K562 (cell line): ENCODE data around the gene AHCYL2. TPM values are rescaled to one million over a fixed set of nuclear protein-coding genes. Genes with fewer than 3 reads are reported as not detected.
A peak's percentile ranks its signal among the peaks of the same experiment; 100 is the strongest.

Source experiments
- IFI16 ChIP-seq: fragments of 250-450 bp; sonication (Bioruptor Pico); IDR thresholded peaks from 2 replicates; pipeline ENCODE4 v2.1.2; 2022; ENCODE audit warnings: mild to moderate bottlenecking, inconsistent platforms
- ILK ChIP-seq: fragments of 450-650 bp; IDR thresholded peaks from 2 replicates; pipeline ENCODE4 v1.6.1; 2016; ENCODE audit warnings: missing genetic modification characterization, low read depth, mild to moderate bottlenecking, missing compliant biosample characterization, moderate library complexity, borderline replicate concordance
- KLF1 ChIP-seq: fragments of 450-650 bp; IDR thresholded peaks from 2 replicates; pipeline ENCODE4 v1.6.1; 2016; ENCODE audit warnings: missing genetic modification characterization, missing compliant biosample characterization
- KLF13 ChIP-seq: fragments of 450-650 bp; IDR thresholded peaks from 2 replicates; pipeline ENCODE4 v1.6.1; 2016; ENCODE audit warnings: missing genetic modification characterization, low read depth, mild to moderate bottlenecking, missing compliant biosample characterization, moderate library complexity, borderline replicate concordance
- LEF1 ChIP-seq: fragments of 450-650 bp; IDR thresholded peaks from 2 replicates; pipeline ENCODE4 v1.6.1; 2016; ENCODE audit warnings: mild to moderate bottlenecking
- MYC ChIP-seq, 2 experiments: fragments of 250-450 bp in 1 of 2; sonication (Bioruptor Pico) in 1 of 2; IDR thresholded peaks; 2 replicates each; pipeline versions ENCODE4 v1.5.1 to v1.6.1; 2012 to 2021; ENCODE audit warnings: low read depth in 2 of 2, borderline replicate concordance in 1 of 2, improper control_type of control experiment in 1 of 2, low read length in 1 of 2, mild to moderate bottlenecking in 1 of 2, moderate library complexity in 1 of 2
- PRPF4 ChIP-seq: fragments of 200-400 bp; formaldehyde crosslinking; IDR thresholded peaks from one replicate; pipeline ENCODE4 v1.6.1; 2017; ENCODE audit warnings: low read length, low read depth, mild to moderate bottlenecking; ENCODE audit not compliant: insufficient read depth, poor library complexity, severe bottlenecking
- RBFOX2 ChIP-seq: fragments of 200-400 bp; formaldehyde crosslinking; IDR thresholded peaks from 2 replicates; pipeline ENCODE4 v1.6.1; 2017; ENCODE audit warnings: low read depth, mild to moderate bottlenecking, low read length, moderate library complexity
- RBM14 ChIP-seq: fragments of 200-400 bp; formaldehyde crosslinking; IDR thresholded peaks from 2 replicates; pipeline ENCODE4 v1.6.1; 2018; ENCODE audit warnings: low read depth, mild to moderate bottlenecking, low read length, moderate library complexity, borderline replicate concordance; ENCODE audit not compliant: insufficient read depth
- RBM15 ChIP-seq: fragments of 200-400 bp; formaldehyde crosslinking; IDR thresholded peaks from 2 replicates; pipeline ENCODE4 v1.6.1; 2018; ENCODE audit warnings: mild to moderate bottlenecking, low read length, moderate library complexity; ENCODE audit not compliant: insufficient read depth
- RERE ChIP-seq: sonication (generic); formaldehyde crosslinking; IDR thresholded peaks from 2 replicates; pipeline ENCODE4 v1.8.0; 2023; ENCODE audit warnings: missing genetic modification reagents, mild to moderate bottlenecking, borderline replicate concordance
- SMARCA4 ChIP-seq: fragments of 450-650 bp; IDR thresholded peaks from 2 replicates; pipeline ENCODE4 v1.6.1; 2016
- STAT5B ChIP-seq: fragments of 250-450 bp; sonication (Bioruptor Pico); IDR thresholded peaks from 2 replicates; pipeline ENCODE4 v1.8.0; 2021; ENCODE audit warnings: mild to moderate bottlenecking, inconsistent platforms
- U2AF1 ChIP-seq: fragments of 200-400 bp; formaldehyde crosslinking; optimal IDR thresholded peaks from 2 replicates; pipeline ENCODE3; 2017; ENCODE audit warnings: mild to moderate bottlenecking, low read depth, low read length, moderate library complexity
- ZNF12 ChIP-seq: sonication (generic); formaldehyde crosslinking; IDR thresholded peaks from 2 replicates; pipeline ENCODE4 v1.4.0; 2020; ENCODE audit warnings: mild to moderate bottlenecking, missing genetic modification reagents
- ZNF175 ChIP-seq: fragments of 200-800 bp; sonication (Bioruptor generic); IDR thresholded peaks from 2 replicates; pipeline ENCODE4 v1.6.1; 2016; ENCODE audit warnings: low read depth, mild to moderate bottlenecking, missing genetic modification characterization, missing compliant biosample characterization
- ZNF24 ChIP-seq: fragments of 450-650 bp; IDR thresholded peaks from 2 replicates; pipeline ENCODE4 v1.6.1; 2016
- ZNF253 ChIP-seq: fragments of 250-450 bp; sonication (Bioruptor Pico); conservative IDR thresholded peaks from 2 replicates; pipeline ENCODE4 v1.6.1; 2021; ENCODE audit warnings: mild to moderate bottlenecking
- ZNF263 ChIP-seq: sonication (generic); formaldehyde crosslinking; IDR thresholded peaks from 2 replicates; pipeline ENCODE4 v1.8.0; 2022; ENCODE audit warnings: mild to moderate bottlenecking, missing genetic modification reagents, borderline replicate concordance
- ZNF316 ChIP-seq: fragments of 450-650 bp; IDR thresholded peaks from 2 replicates; pipeline ENCODE4 v1.6.1; 2016
- ZNF324 ChIP-seq: fragments of 250-450 bp; sonication (Bioruptor Pico); IDR thresholded peaks from 2 replicates; pipeline ENCODE4 v1.4.0; 2020; ENCODE audit warnings: mild to moderate bottlenecking
- polyA plus RNA-seq, 8 experiments: library from polyadenylated mRNA; depleted of rRNA in 4 of 8; stranded (reverse) in 5 of 8; unstranded in 3 of 8; fragments of >200 nt; fragmentation: Nextera tagmentation in 2 of 8; fragmentation: Illumina TruSeq in 1 of 8; extraction: Ambion mirVana in 2 of 8; extraction: Trizol in 1 of 8; gene quantifications; 2 replicates each; pipeline versions ENCODE4 v1.2.1 to v1.2.3, GENCODE V29; 2011 to 2014; ENCODE audit warnings: inconsistent platforms in 1 of 8, missing spikeins in 1 of 8
- total RNA-seq, 7 experiments: library from RNA; depleted of rRNA in 6 of 7; stranded (reverse); fragments of >200 nt in 6 of 7; fragmentation: Illumina TruSeq in 2 of 7; extraction: Trizol in 2 of 7; gene quantifications; 2 replicates each; pipeline versions ENCODE4 v1.2.1 to v1.2.3, GENCODE V29; 2011 to 2021; ENCODE audit warnings: low replicate concordance in 1 of 7
- TF ChIP-seq, protein P1 (sequence below): fragments of 250-450 bp; sonication (Bioruptor Pico); IDR thresholded peaks from 2 replicates; pipeline ENCODE4 v1.9.0; 2021; ENCODE audit warnings: mild to moderate bottlenecking

AHCYL2 gene
- total and polyA plus RNA-seq, 9 of the 15 experiments (the other 6 are each of a cell fraction or from before 2014, with no cell fraction given) = 0.93 to 10.5 (median 5.2) TPM

- TF ChIP-seq KLF1 (tag) (no peak), ILK (tag) (no peak), ZNF324 (CRISPR knock-in tag) (no peak), ZNF253 (no peak), SMARCA4 (no peak), U2AF1 (peak; percentile 39), KLF13 (tag) (no peak), ZNF316 (no peak), RBFOX2 (peak; percentile 84), IFI16 (CRISPR knock-in tag) (no peak; the same call in 1 of the 2 replicates), STAT5B (CRISPR knock-in tag) (no peak), ZNF24 (no peak), ZNF12 (CRISPR knock-in tag) (peak; percentile 21; the same call in 1 of the 2 replicates), ZNF263 (CRISPR knock-in tag) (peak; percentile 62; the same call in 1 of the 2 replicates), MYC (IDR thresholded peaks at IDR 0.05; ENCODE audit: low read depth, low read length) (no peak), MYC (CRISPR knock-in tag; IDR thresholded peaks at IDR 0.05; ENCODE audit: borderline replicate concordance, low read depth) (0 out of 2 replicates have a peak, but pooled peaks have one; percentile 17), RERE (CRISPR knock-in tag) (no peak), RBM15 (no peak), PRPF4 (no peak), ZNF175 (CRISPR knock-in tag) (no peak), RBM14 (no peak), LEF1 (no peak)
- TF ChIP-seq, protein P1, sequence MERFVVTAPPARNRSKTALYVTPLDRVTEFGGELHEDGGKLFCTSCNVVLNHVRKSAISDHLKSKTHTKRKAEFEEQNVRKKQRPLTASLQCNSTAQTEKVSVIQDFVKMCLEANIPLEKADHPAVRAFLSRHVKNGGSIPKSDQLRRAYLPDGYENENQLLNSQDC = no peak
These were observed 210.0 kb downstream of the AHCYL2 start (continued) for GRCh38 chr7:129434675-129435318.
